ENCODE measurements around the gene AKIRIN1. TPM values are rescaled to one million over a fixed set of nuclear protein-coding genes. Genes with fewer than 3 reads are reported as not detected.

The AKIRIN1 gene
- total RNA-seq, 1 experiment from 2014 or later = 80.0 TPM

DNA sequence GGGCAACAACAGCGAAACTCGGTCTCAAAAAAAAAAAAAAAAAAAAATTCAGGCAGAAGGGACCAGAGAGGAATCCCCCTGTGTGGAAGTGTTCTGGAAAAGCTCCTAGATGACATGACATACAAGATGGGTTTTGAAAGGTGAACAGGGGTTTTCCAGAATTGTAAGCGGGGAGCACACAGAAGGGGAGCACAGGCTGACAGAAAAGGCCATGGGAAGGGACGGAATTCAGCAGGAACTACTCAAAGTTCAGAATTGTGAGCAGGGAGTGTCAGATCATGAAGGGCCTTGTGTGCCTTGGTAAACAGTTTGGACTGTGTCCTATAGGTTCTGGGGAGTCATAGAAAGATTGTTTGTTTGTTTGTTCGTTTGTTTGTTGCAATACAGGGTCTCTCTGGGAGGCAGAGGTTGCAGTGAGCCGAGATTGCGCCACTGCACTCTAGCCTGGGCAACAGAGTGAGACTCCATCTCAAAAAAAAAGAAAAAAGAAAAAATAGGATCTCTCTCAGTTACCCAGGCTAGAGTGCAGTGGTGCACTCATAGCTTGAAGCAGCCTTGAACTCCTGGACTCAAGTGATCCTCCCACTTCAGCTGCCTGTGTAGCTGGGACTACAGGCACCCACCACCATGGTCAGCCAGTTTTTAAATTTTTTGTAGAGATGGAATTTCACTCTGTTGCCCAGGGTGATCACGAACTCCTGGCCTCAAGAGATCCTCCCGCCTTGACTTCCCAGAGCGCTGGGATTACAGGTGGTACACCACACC is 48.2 kb upstream of the AKIRIN1 start:
- no peaks in the 10 kb centered on the region for H3F3A ChIP-seq (ENCODE audit: insufficient read depth, low read depth)
- ChIA-PET POLR2A (ENCODE audit: unreplicated experiment) (interaction anchor here (0.6 to 1.1 kb wide), 4 partner anchors 10 to 117 kb away, joined by 3 to 4 read pairs (median 4); partner anchors contain the start of gene GJA9), CTCF (no interaction called here)
- H3K36me3 ChIP-seq (ENCODE audit: low read depth) = no peaks in the 10 kb centered on the region
- no peak for DNase-seq
- peaks cover 5% of the 10 kb centered on the region; the same call in 1 of the 2 replicates for H3K4me1 ChIP-seq (replicated peaks; ENCODE audit: insufficient read depth)
- intact Hi-C loops (cut with micrococcal nuclease; ENCODE audit: unreplicated experiment) = no loop called here
- H3K27ac ChIP-seq = no peak overlapping the region
- H3K9me3 ChIP-seq (ENCODE audit: insufficient read depth, low read depth) = no peaks in the 10 kb centered on the region; the same call in 1 of the 2 replicates
- H3K4me3 ChIP-seq = no peak overlapping the region
- no peak for TF ChIP-seq EZH2 (IDR thresholded peaks at IDR 0.05; ENCODE audit: low read depth)
- TF ChIP-seq, protein P1, sequence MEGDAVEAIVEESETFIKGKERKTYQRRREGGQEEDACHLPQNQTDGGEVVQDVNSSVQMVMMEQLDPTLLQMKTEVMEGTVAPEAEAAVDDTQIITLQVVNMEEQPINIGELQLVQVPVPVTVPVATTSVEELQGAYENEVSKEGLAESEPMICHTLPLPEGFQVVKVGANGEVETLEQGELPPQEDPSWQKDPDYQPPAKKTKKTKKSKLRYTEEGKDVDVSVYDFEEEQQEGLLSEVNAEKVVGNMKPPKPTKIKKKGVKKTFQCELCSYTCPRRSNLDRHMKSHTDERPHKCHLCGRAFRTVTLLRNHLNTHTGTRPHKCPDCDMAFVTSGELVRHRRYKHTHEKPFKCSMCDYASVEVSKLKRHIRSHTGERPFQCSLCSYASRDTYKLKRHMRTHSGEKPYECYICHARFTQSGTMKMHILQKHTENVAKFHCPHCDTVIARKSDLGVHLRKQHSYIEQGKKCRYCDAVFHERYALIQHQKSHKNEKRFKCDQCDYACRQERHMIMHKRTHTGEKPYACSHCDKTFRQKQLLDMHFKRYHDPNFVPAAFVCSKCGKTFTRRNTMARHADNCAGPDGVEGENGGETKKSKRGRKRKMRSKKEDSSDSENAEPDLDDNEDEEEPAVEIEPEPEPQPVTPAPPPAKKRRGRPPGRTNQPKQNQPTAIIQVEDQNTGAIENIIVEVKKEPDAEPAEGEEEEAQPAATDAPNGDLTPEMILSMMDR (conservative IDR thresholded peaks at IDR 0.05) = no peak
- no peak overlapping the region for H3K4me2 ChIP-seq
- no peaks in the 10 kb centered on the region for H3K79me2 ChIP-seq (ENCODE audit: low read depth)
- no peaks in the 10 kb centered on the region for H4K20me1 ChIP-seq (ENCODE audit: insufficient read depth)
- no TSS peak for BruUV-seq (replicated peaks)
- no peaks in the 10 kb centered on the region for H3K9me2 ChIP-seq (ENCODE audit: insufficient read depth)
- H3K27me3 ChIP-seq (ENCODE audit: insufficient read depth, low read depth) = no peaks in the 10 kb centered on the region
- H2AFZ ChIP-seq = no peak overlapping the region

DNA sequence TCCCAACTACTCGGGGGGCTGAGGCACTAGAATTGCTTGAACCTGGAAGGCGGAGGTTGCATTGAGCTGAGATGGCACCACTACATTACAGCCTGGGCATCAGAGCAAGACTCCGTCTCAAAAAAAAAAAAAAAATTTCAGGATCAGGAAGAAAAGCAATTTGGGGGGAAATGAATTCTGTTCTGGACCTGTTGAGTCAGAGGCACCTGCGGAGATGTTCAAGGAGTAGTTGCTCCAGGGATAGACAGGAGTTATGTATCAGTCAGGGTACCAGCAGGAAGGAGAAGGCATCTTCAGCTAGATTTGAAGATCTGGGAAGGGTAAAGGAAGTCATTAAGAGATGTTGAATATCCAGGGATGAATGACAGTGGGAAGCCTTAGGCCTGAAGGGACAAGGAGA is 46.5 kb upstream of the AKIRIN1 start:
- intact Hi-C loops (cut with micrococcal nuclease; ENCODE audit: unreplicated experiment) = no loop called here
- ChIA-PET POLR2A (ENCODE audit: unreplicated experiment) (no interaction called here), CTCF (interaction anchor here (0.6 to 0.7 kb wide), 2 partner anchors 19 to 169 kb away, joined by 3 to 10 read pairs; no protein-coding TSS in a partner anchor)
- Histone ChIP-seq H3K27me3 (ENCODE audit: insufficient read depth, low read depth) (no peaks in the 10 kb centered on the region), H3K79me2 (ENCODE audit: low read depth) (no peaks in the 10 kb centered on the region), H3K9me2 (ENCODE audit: insufficient read depth) (no peaks in the 10 kb centered on the region), H3K4me3 (no peak overlapping the region), H4K20me1 (ENCODE audit: insufficient read depth) (no peaks in the 10 kb centered on the region), H2AFZ (no peak overlapping the region), H3K9me3 (ENCODE audit: insufficient read depth, low read depth) (no peaks in the 10 kb centered on the region; the same call in 1 of the 2 replicates), H3K4me2 (no peak overlapping the region), H3K27ac (no peak overlapping the region), H3K4me1 (replicated peaks; ENCODE audit: insufficient read depth) (peaks cover 5% of the 10 kb centered on the region; the same call in 1 of the 2 replicates), H3K36me3 (ENCODE audit: low read depth) (no peaks in the 10 kb centered on the region), H3F3A (ENCODE audit: insufficient read depth, low read depth) (no peaks in the 10 kb centered on the region)
- BruUV-seq (replicated peaks) = no TSS peak
- TF ChIP-seq EZH2 (IDR thresholded peaks at IDR 0.05; ENCODE audit: low read depth) = no peak
- TF ChIP-seq, protein P1 (conservative IDR thresholded peaks at IDR 0.05) = no peak
- no peak for DNase-seq

- no peak overlapping the region for H3K4me3 ChIP-seq
- no peaks in the 10 kb centered on the region for H4K20me1 ChIP-seq (ENCODE audit: insufficient read depth)
- no peaks in the 10 kb centered on the region for H3K79me2 ChIP-seq (ENCODE audit: low read depth)
- TF ChIP-seq, protein P1 (conservative IDR thresholded peaks at IDR 0.05) = no peak
- TF ChIP-seq EZH2 (IDR thresholded peaks at IDR 0.05; ENCODE audit: low read depth) = no peak
- H3K9me3 ChIP-seq (ENCODE audit: insufficient read depth, low read depth) = no peaks in the 10 kb centered on the region; the same call in 1 of the 2 replicates
- CTCF ChIA-PET = no interaction called here
- intact Hi-C loops (cut with micrococcal nuclease; ENCODE audit: unreplicated experiment) = loop anchor here (10.0 kb wide), 2 partner anchors 444 to 816 kb away; no protein-coding TSS in a partner anchor
- no peaks in the 10 kb centered on the region for H3K9me2 ChIP-seq (ENCODE audit: insufficient read depth)
- no peaks in the 10 kb centered on the region for H3K27me3 ChIP-seq (ENCODE audit: insufficient read depth, low read depth)
- no peaks in the 10 kb centered on the region for H3K36me3 ChIP-seq (ENCODE audit: low read depth)
- BruUV-seq (replicated peaks) = no TSS peak
- peaks cover 26% of the 10 kb centered on the region for H3K4me1 ChIP-seq (replicated peaks; ENCODE audit: insufficient read depth)
- peak overlapping the region; percentile 63 for H2AFZ ChIP-seq
- POLR2A ChIA-PET (ENCODE audit: unreplicated experiment) = interaction anchor here (0.7 kb wide), 1 partner anchor 42 kb away, joined by 10 read pairs; no protein-coding TSS in a partner anchor
- peak overlapping the region; percentile 49 for H3K27ac ChIP-seq
- DNase-seq = no peak
- peak overlapping the region; percentile 63 for H3K4me2 ChIP-seq
- peaks cover 23% of the 10 kb centered on the region for H3F3A ChIP-seq (ENCODE audit: insufficient read depth, low read depth)
These were observed 40.5 kb upstream of the AKIRIN1 start for GRCh38 chr1:38950553-38950952.

All from PC-9 (cell line).